HL-60/S4 (cell line): Measurements from ENCODE around the gene KIF3B.

Experiments used
- in situ Hi-C: fragments of 300-500 bp; cut with MboI; formaldehyde crosslinking; loops from 2 replicates; pipeline ENCODE4 v1.14.3; 2022; ENCODE audit warnings: low sequenced_read_pairs

The KIF3B gene

GRCh38 chr20:32277361-32278198 lies at the start of gene KIF3B:
KIF3B (plus strand) TSS chr20:32277651; CDS start chr20:32309778, 32,127 bp downstream.
- in situ Hi-C loops: no loop called here

- in situ Hi-C loops: no loop called here
Measured at GRCh38 chr20:32227744-32228688, 49.4 kb upstream of the KIF3B start.

GRCh38 chr20:32229251-32229747 lies 48.2 kb upstream of the KIF3B start:
- in situ Hi-C loops: no loop called here

GRCh38 chr20:32230707-32231106 lies 46.7 kb upstream of the KIF3B start:
- in situ Hi-C loops: no loop called here

DNA sequence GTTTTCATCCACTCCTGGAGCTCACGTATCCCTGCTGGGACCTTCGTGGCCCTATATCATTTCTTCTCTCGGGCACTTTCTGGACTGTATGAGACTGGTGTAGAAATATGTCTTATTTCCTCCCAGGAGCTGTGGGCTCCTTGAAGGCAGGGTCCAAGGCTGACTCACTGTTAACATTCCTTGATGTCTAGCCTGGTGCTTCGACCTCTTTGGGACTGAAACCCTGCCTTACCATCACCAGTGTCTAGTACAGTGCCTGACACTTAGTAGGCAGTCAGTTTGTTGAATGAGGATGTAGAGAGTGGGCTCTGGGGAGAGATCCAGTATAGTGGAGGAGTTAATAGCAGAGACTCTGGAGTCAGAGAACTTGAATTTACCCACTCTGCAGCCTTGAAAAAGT lies 46.2 kb upstream of the KIF3B start:
- in situ Hi-C loops: no loop called here

DNA sequence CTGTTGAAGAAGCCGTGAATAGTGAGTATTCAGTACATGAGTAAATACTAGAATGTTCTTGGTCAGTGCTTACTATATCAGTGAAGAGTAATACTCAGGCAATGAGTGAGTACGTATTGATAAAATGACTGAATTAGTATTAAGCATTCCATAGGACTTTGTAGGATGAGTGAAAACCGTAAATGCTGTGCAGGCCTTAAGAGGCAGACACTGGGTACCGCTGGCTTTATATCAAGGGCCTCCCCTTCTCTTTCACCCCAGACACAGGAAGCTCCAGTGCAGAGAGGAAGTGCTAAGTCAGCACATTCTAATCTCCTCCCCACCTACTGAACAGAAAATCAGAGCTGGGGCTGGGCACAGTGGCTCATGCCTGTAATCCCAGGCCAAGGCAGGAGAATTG lies 45.6 kb upstream of the KIF3B start:
- in situ Hi-C loops: no loop called here

GRCh38 chr20:32232326-32232886 lies 45.0 kb upstream of the KIF3B start:
- in situ Hi-C loops: no loop called here

- in situ Hi-C loops: no loop called here
Measured at GRCh38 chr20:32233286-32233685, 44.2 kb upstream of the KIF3B start.

DNA sequence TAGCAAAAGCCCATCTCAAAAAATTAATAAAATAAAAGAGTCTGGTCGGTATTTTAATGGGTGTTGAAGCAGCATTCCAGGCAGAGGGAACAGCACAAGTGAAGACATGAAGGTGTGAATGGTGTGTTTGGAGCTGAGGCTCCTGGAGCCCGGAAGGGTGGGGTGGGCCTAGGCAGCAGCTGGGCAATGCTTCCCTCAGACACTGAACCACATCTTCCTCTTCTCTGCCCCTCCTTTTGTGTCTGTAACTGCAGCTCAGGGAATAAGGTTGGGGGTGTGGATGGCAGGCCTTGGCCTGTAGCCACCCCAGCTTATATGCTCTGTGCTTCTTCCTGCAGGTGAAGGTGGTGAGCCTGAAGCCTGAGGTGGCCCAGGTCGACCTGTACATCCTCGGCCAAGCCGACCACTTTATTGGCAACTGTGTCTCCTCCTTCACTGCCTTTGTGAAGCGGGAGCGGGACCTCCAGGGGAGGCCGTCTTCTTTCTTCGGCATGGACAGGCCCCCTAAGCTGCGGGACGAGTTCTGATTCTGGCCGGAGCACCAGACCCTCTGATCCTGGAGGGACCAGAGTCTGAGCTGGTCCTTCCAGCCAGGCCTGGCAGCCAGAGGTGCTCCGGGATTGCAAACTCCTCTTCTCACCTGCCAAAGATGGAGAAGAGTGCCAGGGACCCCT lies 43.2 kb upstream of the KIF3B start:
- in situ Hi-C loops: no loop called here

DNA sequence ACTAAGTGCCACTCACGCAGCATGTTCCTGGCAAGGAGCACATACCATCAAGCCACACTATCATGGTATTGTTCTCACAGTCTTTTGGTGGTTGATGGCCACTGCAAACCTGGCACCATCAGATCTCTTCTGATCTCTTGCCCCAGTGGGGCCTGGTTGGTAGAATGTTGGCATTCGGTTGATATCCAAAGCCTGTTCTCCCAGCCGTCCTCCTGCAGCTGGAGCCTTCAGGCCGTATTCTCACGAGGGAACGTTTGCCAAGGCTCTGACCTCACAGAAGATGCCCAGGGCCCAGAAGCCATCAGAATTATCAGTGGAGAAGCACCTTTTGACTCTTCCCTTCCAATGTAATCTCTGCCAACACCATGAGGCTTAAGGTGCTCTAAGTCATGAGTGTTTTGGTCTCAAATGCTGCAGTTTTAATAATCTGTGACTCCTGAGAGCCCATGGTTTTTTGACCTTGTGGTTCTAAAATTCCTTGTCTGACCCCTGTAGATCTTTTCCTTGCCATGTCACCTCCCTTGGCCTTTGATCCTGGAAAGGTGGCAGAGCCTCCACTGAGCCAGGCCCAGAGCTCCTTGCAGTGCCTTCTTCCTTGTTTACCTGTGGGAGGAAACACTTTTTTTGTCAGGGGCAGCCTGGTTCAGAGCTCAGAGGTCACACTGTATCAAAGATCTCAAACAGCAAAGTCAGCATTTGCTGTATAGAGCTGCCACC lies 42.0 kb upstream of the KIF3B start:
- in situ Hi-C loops: no loop called here

DNA sequence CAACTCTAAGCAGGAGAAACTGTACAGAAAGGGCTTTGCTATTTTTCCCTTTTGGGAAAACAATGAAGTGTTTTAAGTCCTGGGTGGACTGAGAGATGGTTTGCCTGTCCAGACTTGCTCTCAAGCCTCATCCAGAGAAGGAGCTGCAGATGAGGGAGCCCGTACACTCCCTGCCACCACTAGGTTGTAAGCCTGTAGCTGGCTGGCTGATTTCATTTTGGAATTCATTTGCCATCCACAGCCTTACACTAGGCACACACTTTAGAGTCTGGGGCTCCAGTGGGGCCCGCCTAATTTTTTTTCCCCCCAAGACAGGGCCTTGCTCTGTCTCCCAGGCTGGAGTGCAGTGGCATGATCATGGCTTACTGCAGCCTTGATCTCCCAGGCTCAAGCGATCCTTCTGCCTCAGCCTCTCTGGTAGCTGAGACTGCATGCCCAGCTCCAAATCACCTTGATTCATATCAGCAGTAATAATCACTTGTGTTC lies 41.4 kb upstream of the KIF3B start:
- in situ Hi-C loops: no loop called here

DNA sequence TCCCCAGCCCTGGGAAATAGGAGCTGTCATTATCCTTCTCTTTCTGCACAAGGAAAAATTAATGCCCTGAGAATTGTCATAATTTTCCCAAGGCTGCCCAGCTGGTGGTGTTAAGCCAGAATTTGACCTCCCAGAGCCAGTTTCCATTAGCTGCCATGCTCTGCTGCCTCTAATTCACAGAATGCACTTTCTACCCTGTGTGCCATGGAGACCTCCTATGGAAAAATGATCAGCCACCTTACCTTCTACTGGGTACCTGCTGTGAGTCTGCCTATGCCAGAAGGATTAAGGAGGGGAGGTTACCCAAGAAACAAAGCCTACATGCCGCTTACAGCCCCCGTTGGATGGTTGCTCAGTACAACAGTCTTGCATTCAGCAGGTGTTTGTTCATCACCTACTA lies 40.6 kb upstream of the KIF3B start:
- in situ Hi-C loops: no loop called here

DNA sequence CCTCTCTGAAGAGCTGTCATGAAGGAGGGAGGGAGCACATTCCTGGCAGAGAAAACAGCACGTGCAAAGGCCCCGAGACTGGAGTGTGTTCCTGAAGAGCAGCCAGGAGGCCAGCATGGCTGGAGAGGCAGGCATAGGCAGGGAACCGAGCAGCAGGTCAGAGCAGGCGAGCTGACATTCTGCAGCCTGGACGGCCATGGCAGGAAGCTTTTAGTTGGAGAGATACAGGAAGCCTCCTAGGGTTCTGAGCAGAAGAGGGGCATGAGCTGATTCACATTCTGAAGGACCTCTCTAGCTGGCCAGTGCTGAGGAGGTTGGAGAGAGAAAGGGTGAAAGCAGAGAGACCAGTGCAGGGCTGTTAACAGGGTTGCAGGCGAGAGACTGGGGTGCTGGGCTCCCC lies 40.0 kb upstream of the KIF3B start:
- in situ Hi-C loops: no loop called here

- in situ Hi-C loops: no loop called here
Measured at GRCh38 chr20:32238483-32239425, 38.7 kb upstream of the KIF3B start.

DNA sequence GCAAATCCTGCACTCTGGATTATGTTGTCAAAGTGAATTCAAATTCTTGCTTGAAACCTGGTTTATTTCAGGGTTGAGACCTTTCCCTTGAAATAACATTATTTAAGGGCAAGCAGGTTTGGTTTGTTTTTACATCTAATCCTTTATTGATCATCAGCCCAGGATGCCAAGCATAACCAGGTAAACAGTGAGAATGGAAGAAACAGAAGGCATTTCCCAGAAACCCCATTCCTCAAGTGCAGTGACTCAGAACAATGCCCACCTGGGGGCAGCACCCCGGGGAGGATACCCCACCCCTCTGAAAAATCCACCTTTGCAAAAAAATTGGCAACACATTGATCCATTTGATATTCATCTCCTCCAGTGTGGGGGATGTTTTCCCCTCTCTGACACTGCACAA lies 37.2 kb upstream of the KIF3B start:
- in situ Hi-C loops: no loop called here

GRCh38 chr20:32241807-32242206 lies 35.6 kb upstream of the KIF3B start:
- in situ Hi-C loops: no loop called here

DNA sequence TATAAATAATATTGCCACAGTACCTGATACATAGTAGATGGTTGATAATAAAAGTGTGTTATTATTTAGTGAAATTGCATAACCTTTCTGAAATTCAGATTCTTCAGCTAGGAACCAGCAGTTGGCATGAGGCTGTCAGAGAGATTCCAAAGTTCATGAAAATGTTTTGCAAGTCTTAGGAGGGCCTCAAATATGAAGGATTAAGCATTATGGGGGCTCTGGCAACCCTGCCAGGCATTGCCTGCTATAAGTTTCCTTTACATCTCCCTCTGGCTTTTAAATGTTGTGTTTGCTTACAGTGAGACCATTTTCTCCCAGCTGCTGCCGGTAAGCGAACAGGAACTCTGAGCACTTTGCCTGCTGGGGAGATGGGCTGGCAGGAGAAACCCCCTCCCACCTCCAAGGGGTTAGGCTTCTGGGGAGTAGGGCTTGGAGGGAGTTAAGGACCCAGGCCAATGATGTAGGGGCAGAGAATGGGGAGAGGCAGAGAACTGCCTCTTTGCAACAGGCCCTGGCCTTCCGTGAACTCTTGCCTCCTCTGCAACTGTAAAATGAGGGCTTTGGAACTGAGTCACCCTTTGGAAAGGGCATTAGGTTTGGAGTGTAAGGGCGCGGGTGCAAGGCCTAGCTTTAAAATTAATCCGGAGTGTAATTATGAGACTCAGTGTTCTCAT lies 33.2 kb upstream of the KIF3B start:
- in situ Hi-C loops: no loop called here

DNA sequence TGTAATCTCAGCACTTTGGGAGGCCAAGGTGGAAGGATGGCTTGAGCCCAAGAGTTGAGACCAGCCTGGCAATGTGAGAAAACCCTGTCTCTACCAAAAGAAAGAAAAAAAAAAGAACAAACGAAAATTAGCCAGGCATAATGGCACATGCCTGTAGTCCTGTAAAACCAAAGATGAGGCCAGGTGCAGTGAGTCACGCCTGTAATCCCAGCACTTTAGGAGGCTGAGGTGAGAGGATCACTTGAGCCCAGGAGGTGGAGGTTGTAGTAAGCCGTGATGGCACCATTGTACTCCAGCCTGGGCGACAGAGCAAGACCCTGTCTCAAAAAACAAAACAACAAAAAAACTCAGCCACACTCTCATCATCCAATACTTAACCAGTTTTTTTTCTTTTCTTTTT lies 32.5 kb upstream of the KIF3B start:
- in situ Hi-C loops: no loop called here
